HEK293 (cell line): ENCODE results near the gene IZUMO4.

Experiments
- CTCF ChIA-PET: fragments of 350-600 bp; formaldehyde crosslinking; extraction: SDS; loops from one replicate; lab custom pipeline; 2021; ENCODE audit warnings: antibody characterized with exemption; lab: Yijun Ruan, JAX
- POLR2A ChIA-PET: fragments of 300-600 bp; formaldehyde crosslinking; extraction: SDS; loops from one replicate; lab custom pipeline; 2020; ENCODE audit warnings: antibody characterized with exemption, inconsistent platforms; lab: Yijun Ruan, JAX
- H3K27ac ChIP-seq: fragments of 200-500 bp; sonication (Bioruptor generic); 2 replicates; pipeline ENCODE4 v1.5.1; 2014; ENCODE audit warnings: low read depth, low read length, control low read depth, inconsistent platforms; ENCODE audit errors: extremely low read depth
- H3K36me3 ChIP-seq, 2 experiments: fragments of 200-500 bp in 1 of 2; sonication (Bioruptor generic) in 1 of 2; 1 replicate in 1 of 2; 2 replicates in 1 of 2; pipeline ENCODE4 v1.5.1; 2014 to 2017; ENCODE audit warnings: inconsistent platforms in 2 of 2, low read length in 2 of 2; ENCODE audit not compliant: control insufficient read depth in 2 of 2, insufficient read depth in 1 of 2
- H3K4me1 ChIP-seq: fragments of 200-500 bp; sonication (Bioruptor generic); 2 replicates; pipeline ENCODE4 v1.5.1; 2014; ENCODE audit warnings: mild to moderate bottlenecking, low read length, inconsistent platforms; ENCODE audit not compliant: control insufficient read depth, insufficient read depth
- H3K4me3 ChIP-seq: 2 replicates; pipeline ENCODE4 v1.5.1; 2011; ENCODE audit warnings: low read depth, mild to moderate bottlenecking, control low read depth, low read length, moderate library complexity
- H3K9me3 ChIP-seq: fragments of 200-500 bp; sonication (Bioruptor generic); 2 replicates; pipeline ENCODE4 v1.5.1; 2014; ENCODE audit warnings: low read depth, low read length, inconsistent platforms; ENCODE audit not compliant: control insufficient read depth, insufficient read depth
- BCL6B ChIP-seq: fragments of 450-650 bp; formaldehyde crosslinking; IDR thresholded peaks from 2 replicates; pipeline ENCODE4 v1.5.1; 2017; ENCODE audit warnings: missing biosample characterization, missing genetic modification characterization
- GLIS2 ChIP-seq: fragments of 450-650 bp; formaldehyde crosslinking; IDR thresholded peaks from 2 replicates; pipeline ENCODE4 v1.5.1; 2016; ENCODE audit warnings: missing biosample characterization, missing genetic modification characterization
- HIC1 ChIP-seq: fragments of 450-650 bp; formaldehyde crosslinking; IDR thresholded peaks from 2 replicates; pipeline ENCODE4 v1.5.1; 2016; ENCODE audit warnings: missing biosample characterization, missing genetic modification characterization
- KLF10 ChIP-seq: fragments of 450-650 bp; IDR thresholded peaks from 2 replicates; pipeline ENCODE4 v1.5.1; 2018; ENCODE audit warnings: missing biosample characterization, mild to moderate bottlenecking, missing genetic modification characterization
- OVOL3 ChIP-seq: fragments of 450-650 bp; formaldehyde crosslinking; IDR thresholded peaks from 2 replicates; pipeline ENCODE4 v1.5.1; 2016; ENCODE audit warnings: missing biosample characterization, missing genetic modification characterization
- PRDM6 ChIP-seq: fragments of 450-650 bp; formaldehyde crosslinking; IDR thresholded peaks from 2 replicates; pipeline ENCODE4 v1.5.1; 2017; ENCODE audit warnings: missing biosample characterization, missing genetic modification characterization
- REPIN1 ChIP-seq: fragments of 450-650 bp; formaldehyde crosslinking; IDR thresholded peaks from 2 replicates; pipeline ENCODE4 v1.5.1; 2017; ENCODE audit warnings: missing biosample characterization, missing genetic modification characterization, low read depth
- ZNF148 ChIP-seq: fragments of 450-650 bp; formaldehyde crosslinking; IDR thresholded peaks from 2 replicates; pipeline ENCODE4 v1.5.0; 2017; ENCODE audit warnings: missing biosample characterization, missing genetic modification characterization, borderline replicate concordance
- ZNF223 ChIP-seq: fragments of 450-650 bp; formaldehyde crosslinking; IDR thresholded peaks from 2 replicates; pipeline ENCODE4 v1.5.1; 2016; ENCODE audit warnings: missing biosample characterization, missing genetic modification characterization
- ZNF513 ChIP-seq: fragments of 450-650 bp; IDR thresholded peaks from 2 replicates; pipeline ENCODE4 v1.5.1; 2018; ENCODE audit warnings: missing biosample characterization, missing genetic modification characterization
- ZNF529 ChIP-seq: fragments of 450-650 bp; formaldehyde crosslinking; IDR thresholded peaks from 2 replicates; pipeline ENCODE4 v1.5.1; 2017; ENCODE audit warnings: missing genetic modification characterization, missing biosample characterization; ENCODE audit not compliant: insufficient replicate concordance
- ZNF549 ChIP-seq: fragments of 450-650 bp; IDR thresholded peaks from 2 replicates; pipeline ENCODE4 v1.5.1; 2018; ENCODE audit warnings: missing biosample characterization, missing genetic modification characterization, mild to moderate bottlenecking, inconsistent platforms, moderate library complexity
- ZNF707 ChIP-seq: fragments of 450-650 bp; formaldehyde crosslinking; IDR thresholded peaks from 2 replicates; pipeline ENCODE4 v1.5.1; 2016; ENCODE audit warnings: missing biosample characterization, missing genetic modification characterization
- ZNF791 ChIP-seq: fragments of 450-650 bp; formaldehyde crosslinking; IDR thresholded peaks from 2 replicates; pipeline ENCODE4 v1.5.1; 2016; ENCODE audit warnings: missing biosample characterization, missing genetic modification characterization
- ZSCAN16 ChIP-seq: fragments of 450-650 bp; formaldehyde crosslinking; IDR thresholded peaks from 2 replicates; pipeline ENCODE4 v1.5.1; 2016; ENCODE audit warnings: missing biosample characterization, missing genetic modification characterization

The IZUMO4 gene

GRCh38 chr19:2115911-2116426, 19.3 kb downstream of the IZUMO4 start:
- TF ChIP-seq HIC1 (0 out of 2 replicates have a peak, but pooled peaks have one; percentile 30), ZNF513 (no peak), KLF10 (tag by site-specific recombination) (no peak)
- Histone ChIP-seq H3K4me3 (no peak overlapping the region), H3K36me3 (peaks cover 9 to 96% of the 10 kb centered on the region in 2 experiments; a peak in 2 of 3 replicates), H3K27ac (no peak overlapping the region), H3K4me1 (no peaks in the 10 kb centered on the region), H3K9me3 (no peaks in the 10 kb centered on the region)
- ChIA-PET CTCF (no interaction called here), POLR2A (no interaction called here)

- H3K36me3 ChIP-seq, result peaks cover 9 to 96% of the 10 kb centered on the region in 2 experiments; a peak in 2 of 3 replicates
- H3K9me3 ChIP-seq, result no peaks in the 10 kb centered on the region
- H3K4me3 ChIP-seq, result no peak overlapping the region
- POLR2A ChIA-PET, result no interaction called here
- H3K4me1 ChIP-seq, result no peaks in the 10 kb centered on the region
- CTCF ChIA-PET, result no interaction called here
- no peak overlapping the region for H3K27ac ChIP-seq
- TF ChIP-seq ZNF791 (tag by site-specific recombination), result no peak
- TF ChIP-seq REPIN1 (tag by site-specific recombination), result no peak
- no peak for TF ChIP-seq ZSCAN16 (tag by site-specific recombination)
- TF ChIP-seq, all 188 proteins: peak for 0
Measured at GRCh38 chr19:2116507-2116906, 19.8 kb downstream of the IZUMO4 start.

GRCh38 chr19:2117215-2117960, 20.7 kb downstream of the IZUMO4 start:
- ChIA-PET POLR2A (no interaction called here), CTCF (no interaction called here)
- H3K4me3 ChIP-seq, result no peak overlapping the region
- H3K27ac ChIP-seq, result no peak overlapping the region
- H3K4me1 ChIP-seq, result no peaks in the 10 kb centered on the region
- peaks cover 9 to 96% of the 10 kb centered on the region in 2 experiments; a peak in 2 of 3 replicates for H3K36me3 ChIP-seq
- TF ChIP-seq ZNF529 (tag by site-specific recombination) (no peak), GLIS2 (tag by site-specific recombination) (0 out of 2 replicates have a peak, but pooled peaks have one; percentile 5)
- TF ChIP-seq, all 188 proteins: peak for 1
- H3K9me3 ChIP-seq, result no peaks in the 10 kb centered on the region

GRCh38 chr19:2118438-2118837, 21.7 kb downstream of the IZUMO4 start:
- Histone ChIP-seq H3K27ac (no peak overlapping the region), H3K4me3 (no peak overlapping the region), H3K9me3 (no peaks in the 10 kb centered on the region), H3K4me1 (no peaks in the 10 kb centered on the region), H3K36me3 (peaks cover 9 to 96% of the 10 kb centered on the region in 2 experiments; a peak in 2 of 3 replicates)
- ChIA-PET POLR2A (no interaction called here), CTCF (no interaction called here)
- no peak for TF ChIP-seq ZNF223 (tag by site-specific recombination)
- TF ChIP-seq PRDM6, result no peak
- no peak for TF ChIP-seq OVOL3 (tag by site-specific recombination)
- TF ChIP-seq ZNF549 (tag by site-specific recombination), result no peak
- TF ChIP-seq ZNF148 (tag by site-specific recombination), result no peak
- TF ChIP-seq BCL6B (tag by site-specific recombination), result no peak
- TF ChIP-seq ZNF707 (tag by site-specific recombination), result no peak
